Measurements from ENCODE around the gene ADAMTS5.

ADAMTS5 gene

GRCh38 chr21:26948194-26948593 lies 18.7 kb downstream of the ADAMTS5 start:
- DNase-seq (ENCODE audit: low read depth, low spot score): no peak

GRCh38 chr21:26946744-26947446 lies 20.0 kb downstream of the ADAMTS5 start:
- no peak for DNase-seq (ENCODE audit: low read depth, low spot score)

GRCh38 chr21:26945916-26946675 lies 20.8 kb downstream of the ADAMTS5 start:
- no peak for DNase-seq (ENCODE audit: low read depth, low spot score)

GRCh38 chr21:26943921-26944320 lies 23.0 kb downstream of the ADAMTS5 start:
- no peak for DNase-seq (ENCODE audit: low read depth, low spot score)

- no peak for DNase-seq (ENCODE audit: low read depth, low spot score)
Observed at GRCh38 chr21:26941421-26941820, 25.5 kb downstream of the ADAMTS5 start.

GRCh38 chr21:26939601-26940111 lies 27.2 kb downstream of the ADAMTS5 start:
- DNase-seq (ENCODE audit: low read depth, low spot score): no peak

- DNase-seq (ENCODE audit: low read depth, low spot score): no peak
Observed at GRCh38 chr21:26936641-26937040, 30.2 kb downstream of the ADAMTS5 start.

- DNase-seq (ENCODE audit: low read depth, low spot score): no peak
Observed at GRCh38 chr21:26935977-26936376, 30.9 kb downstream of the ADAMTS5 start.

GRCh38 chr21:26934383-26934782 lies 32.5 kb downstream of the ADAMTS5 start:
- DNase-seq (ENCODE audit: low read depth, low spot score): no peak

GRCh38 chr21:26933448-26933847 lies 33.4 kb downstream of the ADAMTS5 start:
- no peak for DNase-seq (ENCODE audit: low read depth, low spot score)

GRCh38 chr21:26925636-26926035 lies 41.3 kb downstream of the ADAMTS5 start:
- DNase-seq (ENCODE audit: low read depth, low spot score): no peak

GRCh38 chr21:26925122-26925521 lies 41.8 kb downstream of the ADAMTS5 start:
- DNase-seq (ENCODE audit: low read depth, low spot score): no peak

- DNase-seq (ENCODE audit: low read depth, low spot score): no peak
Observed at GRCh38 chr21:26923986-26924385, 42.9 kb downstream of the ADAMTS5 start.

- DNase-seq (ENCODE audit: low read depth, low spot score): no peak
Observed at GRCh38 chr21:26920055-26920454, 46.8 kb downstream of the ADAMTS5 start.

GRCh38 chr21:26918323-26919079 lies 48.4 kb downstream of the ADAMTS5 start:
- no peak for DNase-seq (ENCODE audit: low read depth, low spot score)

- DNase-seq (ENCODE audit: low read depth, low spot score): no peak
Observed at GRCh38 chr21:26916799-26917198, 50.1 kb downstream of the ADAMTS5 start.

- no peak for DNase-seq (ENCODE audit: low read depth, low spot score)
Observed at GRCh38 chr21:26914557-26914956, 52.3 kb downstream of the ADAMTS5 start.

GRCh38 chr21:26912466-26912865 lies 54.4 kb downstream of the ADAMTS5 start:
- no peak for DNase-seq (ENCODE audit: low read depth, low spot score)

GRCh38 chr21:26909972-26910371 lies 56.9 kb downstream of the ADAMTS5 start:
- DNase-seq (ENCODE audit: low read depth, low spot score): no peak

- DNase-seq (ENCODE audit: low read depth, low spot score): no peak
Observed at GRCh38 chr21:26900980-26901379, 65.9 kb downstream of the ADAMTS5 start.

- DNase-seq (ENCODE audit: low read depth, low spot score): no peak
Observed at GRCh38 chr21:26892151-26892550, 74.7 kb downstream of the ADAMTS5 start.

- no peak for DNase-seq (ENCODE audit: low read depth, low spot score)
Observed at GRCh38 chr21:26888931-26889330, 78.0 kb downstream of the ADAMTS5 start.
